Caco-2 (cell line): ENCODE measurements around the gene CCRL2. TPM values are rescaled to one million over a fixed set of nuclear protein-coding genes. Genes with fewer than 3 reads are reported as not detected.
A peak's percentile ranks its signal among the peaks of the same experiment; 100 is the strongest.

Experiments used
- BruUV-seq: library from RNA; stranded (reverse); fragments of 400-500 nt; replicated peaks from 2 replicates; lab custom pipeline; 2021; lab: Mats Ljungman, UMichigan
- CTCF ChIA-PET: fragments of 300-600 bp; sonication (Branson Sonifier 250); formaldehyde crosslinking; loops from one replicate; lab custom pipeline; 2022; ENCODE audit warnings: antibody characterized with exemption; lab: Charles Lee
- POLR2A ChIA-PET: fragments of 300-600 bp; sonication (Branson Sonifier 250); formaldehyde crosslinking; loops from one replicate; lab custom pipeline; 2022; ENCODE audit warnings: antibody characterized with exemption; lab: Charles Lee
- DNase-seq, 2 experiments: peaks; one replicate each; pipeline versions ENCODE4 v3.0.0 to v3.0.0-alpha.2; 2020 to 2022
- H3K27me3 ChIP-seq: replicated peaks from 2 replicates; pipeline ENCODE4 v1.6.0; 2011; ENCODE audit warnings: low read length; ENCODE audit not compliant: control insufficient read depth, insufficient read depth
- H3K36me3 ChIP-seq: 2 replicates; pipeline ENCODE4 v1.5.1; 2011; ENCODE audit warnings: low read length; ENCODE audit not compliant: control insufficient read depth, insufficient read depth
- H3K4me1 ChIP-seq: fragments of 250-450 bp; sonication (Bioruptor Pico); 2 replicates; pipeline ENCODE4 v1.5.1; 2020; ENCODE audit warnings: mild to moderate bottlenecking
- H3K4me3 ChIP-seq: 2 replicates; pipeline ENCODE4 v1.5.1; 2011; ENCODE audit warnings: low read depth, mild to moderate bottlenecking, control low read depth, low read length
- H3K9me3 ChIP-seq: fragments of 250-450 bp; sonication (Bioruptor Pico); 2 replicates; pipeline ENCODE4 v1.5.1; 2020; ENCODE audit warnings: mild to moderate bottlenecking, moderate library complexity
- H3K27ac Mint-ChIP-seq: one replicate; pipeline ENCODE4 v1.8.0; 2022; ENCODE audit warnings: mixed read lengths; ENCODE audit not compliant: unreplicated experiment
- H3K27me3 Mint-ChIP-seq: one replicate; pipeline ENCODE4 v1.8.0; 2022; ENCODE audit warnings: mixed read lengths; ENCODE audit not compliant: insufficient read depth, unreplicated experiment
- H3K36me3 Mint-ChIP-seq: one replicate; pipeline ENCODE4 v1.8.0; 2022; ENCODE audit warnings: mild to moderate bottlenecking, mixed read lengths; ENCODE audit not compliant: insufficient read depth, unreplicated experiment
- H3K4me1 Mint-ChIP-seq: one replicate; pipeline ENCODE4 v1.8.0; 2022; ENCODE audit warnings: low read depth, mixed read lengths; ENCODE audit not compliant: unreplicated experiment
- H3K4me3 Mint-ChIP-seq: one replicate; pipeline ENCODE4 v1.8.0; 2022; ENCODE audit warnings: mild to moderate bottlenecking, moderate library complexity, mixed read lengths; ENCODE audit not compliant: unreplicated experiment
- H3K9me3 Mint-ChIP-seq: one replicate; pipeline ENCODE4 v1.8.0; 2022; ENCODE audit warnings: mixed read lengths; ENCODE audit not compliant: unreplicated experiment
- CTCF ChIP-seq, 2 experiments: fragments of 200-600 bp in 1 of 2; IDR thresholded peaks; 1 replicate in 1 of 2; 2 replicates in 1 of 2; pipeline versions ENCODE4 v1.5.1 to v1.8.0; 2011 to 2022; ENCODE audit warnings: antibody characterized with exemption in 1 of 2, control low read depth in 1 of 2, inconsistent platforms in 1 of 2, low read depth in 1 of 2, low read length in 1 of 2, mild to moderate bottlenecking in 1 of 2, moderate library complexity in 1 of 2; ENCODE audit not compliant: insufficient read depth in 1 of 2, severe bottlenecking in 1 of 2, unreplicated experiment in 1 of 2
- intact Hi-C: fragments of 100-400 bp; cut with micrococcal nuclease; formaldehyde crosslinking; loops from one replicate; pipeline ENCODE4 v1.10.0; 2022; ENCODE audit not compliant: unreplicated experiment
- total RNA-seq: library from RNA; stranded (reverse); gene quantifications from 2 replicates; pipeline ENCODE4 v1.2.3, GENCODE V29; 2022

The CCRL2 gene
- total RNA-seq, 1 experiment from 2014 or later = 1.0 TPM

- ChIA-PET CTCF (interaction anchor here (0.6 to 3.0 kb wide), 6 partner anchors 75 to 434 kb away, joined by 3 to 11 read pairs (median 4); no protein-coding TSS in a partner anchor), POLR2A (no interaction called here)
- Mint-ChIP-seq H3K27me3 (peaks cover 6% of the 10 kb centered on the region), H3K36me3 (no peaks in the 10 kb centered on the region), H3K9me3 (no peaks in the 10 kb centered on the region), H3K27ac (no peak overlapping the region), H3K4me1 (peaks cover 14% of the 10 kb centered on the region), H3K4me3 (no peak overlapping the region)
- no peak overlapping the region for H3K4me3 ChIP-seq
- no peaks in the 10 kb centered on the region for H3K9me3 ChIP-seq
- no peaks in the 10 kb centered on the region for H3K27me3 ChIP-seq
- H3K36me3 ChIP-seq = no peaks in the 10 kb centered on the region
- no TSS peak for BruUV-seq
- peaks cover 14% of the 10 kb centered on the region; the same call in 1 of the 2 replicates for H3K4me1 ChIP-seq
- intact Hi-C loops = loop anchor here (1.0 to 2.0 kb wide), 4 partner anchors 79 to 284 kb away; no protein-coding TSS in a partner anchor
- peak in 1 of 2 experiments; percentile 33 for DNase-seq
- peak; percentile 42 to 77 for TF ChIP-seq CTCF (IDR thresholded peaks at IDR 0.05; ENCODE audit: insufficient read depth in 1 of 2, low read depth in 1 of 2, low read length in 1 of 2, severe bottlenecking in 1 of 2, unreplicated experiment in 1 of 2)
Measured at GRCh38 chr3:46372492-46373359, 34.3 kb upstream of the CCRL2 start.

- BruUV-seq = no TSS peak
- intact Hi-C loops = loop anchor here (5.0 kb wide), 1 partner anchor 97 kb away; no protein-coding TSS in a partner anchor
- Mint-ChIP-seq H3K4me3 (no peak overlapping the region), H3K36me3 (no peaks in the 10 kb centered on the region), H3K27ac (no peak overlapping the region), H3K27me3 (peaks cover 6% of the 10 kb centered on the region), H3K4me1 (peaks cover 14% of the 10 kb centered on the region), H3K9me3 (no peaks in the 10 kb centered on the region)
- no peak overlapping the region for H3K4me3 ChIP-seq
- H3K9me3 ChIP-seq = no peaks in the 10 kb centered on the region
- no peak for DNase-seq
- CTCF ChIA-PET = interaction anchor here (0.9 kb wide), 1 partner anchor 135 kb away, joined by 3 read pairs; no protein-coding TSS in a partner anchor
- POLR2A ChIA-PET = no interaction called here
- H3K4me1 ChIP-seq = peaks cover 14% of the 10 kb centered on the region; the same call in 1 of the 2 replicates
- no peaks in the 10 kb centered on the region for H3K27me3 ChIP-seq
- H3K36me3 ChIP-seq = no peaks in the 10 kb centered on the region
- no peak for TF ChIP-seq CTCF (IDR thresholded peaks at IDR 0.05; ENCODE audit: insufficient read depth in 1 of 2, low read depth in 1 of 2, low read length in 1 of 2, severe bottlenecking in 1 of 2, unreplicated experiment in 1 of 2)
Measured at GRCh38 chr3:46374755-46375154, 32.3 kb upstream of the CCRL2 start.

- no TSS peak for BruUV-seq
- peaks cover 14% of the 10 kb centered on the region; the same call in 1 of the 2 replicates for H3K4me1 ChIP-seq
- TF ChIP-seq CTCF (IDR thresholded peaks at IDR 0.05; ENCODE audit: insufficient read depth in 1 of 2, low read depth in 1 of 2, low read length in 1 of 2, severe bottlenecking in 1 of 2, unreplicated experiment in 1 of 2) = no peak
- Mint-ChIP-seq H3K27ac (no peak overlapping the region), H3K36me3 (no peaks in the 10 kb centered on the region), H3K4me1 (peaks cover 14% of the 10 kb centered on the region), H3K27me3 (peaks cover 6% of the 10 kb centered on the region), H3K4me3 (no peak overlapping the region), H3K9me3 (no peaks in the 10 kb centered on the region)
- no peaks in the 10 kb centered on the region for H3K9me3 ChIP-seq
- H3K4me3 ChIP-seq = no peak overlapping the region
- intact Hi-C loops = loop anchor here (5.0 kb wide), 1 partner anchor 98 kb away; no protein-coding TSS in a partner anchor
- DNase-seq = no peak
- H3K27me3 ChIP-seq = no peaks in the 10 kb centered on the region
- CTCF ChIA-PET = no interaction called here
- POLR2A ChIA-PET = no interaction called here
- H3K36me3 ChIP-seq = no peaks in the 10 kb centered on the region
Measured at GRCh38 chr3:46375218-46375617, 31.8 kb upstream of the CCRL2 start.
